SK-N-SH (cell line): ENCODE data around the gene HYAL1. TPM values are rescaled to one million over a fixed set of nuclear protein-coding genes. Genes with fewer than 3 reads are reported as not detected.
A peak's percentile ranks its signal among the peaks of the same experiment; 100 is the strongest.

Source experiments
- CTCF ChIA-PET: fragments of 300-600, 350-600 bp; formaldehyde crosslinking; extraction: SDS; loops from one replicate; lab custom pipeline; 2021; lab: Yijun Ruan, JAX
- POLR2A ChIA-PET: fragments of 350-600 bp; sonication (Branson Sonifier 250); formaldehyde crosslinking; extraction: SDS; loops from one replicate; lab custom pipeline; 2020; ENCODE audit warnings: antibody characterized with exemption, inconsistent platforms; lab: Yijun Ruan, JAX
- DNase-seq: peaks from one replicate; pipeline ENCODE4 v3.0.0; 2012
- H2AFZ ChIP-seq: fragments of 200-600 bp; sonication (generic); 2 replicates; pipeline ENCODE4 v1.8.1; 2016; ENCODE audit warnings: antibody characterized with exemption, mild to moderate bottlenecking, low read depth
- H3F3A ChIP-seq: fragments of 200-600 bp; sonication (generic); replicated peaks from 2 replicates; pipeline ENCODE3; 2016; ENCODE audit warnings: antibody characterized with exemption, mild to moderate bottlenecking; ENCODE audit not compliant: insufficient read depth
- H3K27ac ChIP-seq, 2 experiments: fragments of 200-500 bp in 1 of 2; fragments of 200-600 bp in 1 of 2; sonication (Bioruptor generic) in 1 of 2; sonication (generic), shearing (Covaris generic) in 1 of 2; 2 replicates each; pipeline versions ENCODE4 v1.5.1 to v1.6.1; 2014 to 2016; ENCODE audit warnings: low read depth in 2 of 2, inconsistent platforms in 1 of 2, low read length in 1 of 2, mild to moderate bottlenecking in 1 of 2, mixed read lengths in 1 of 2
- H3K27me3 ChIP-seq: fragments of 200-600 bp; sonication (generic), shearing (Covaris generic); 2 replicates; pipeline ENCODE4 v1.6.1; 2016; ENCODE audit warnings: mixed run types; ENCODE audit not compliant: insufficient read depth
- H3K36me3 ChIP-seq, 2 experiments: fragments of 200-500 bp in 1 of 2; fragments of 200-600 bp in 1 of 2; sonication (Bioruptor generic) in 1 of 2; sonication (generic) in 1 of 2; replicated peaks in 1 of 2; 2 replicates each; pipeline versions ENCODE3 to v1.5.1; 2014 to 2016; ENCODE audit warnings: low read length in 1 of 2, mild to moderate bottlenecking in 1 of 2; ENCODE audit not compliant: insufficient read depth in 2 of 2, control insufficient read depth in 1 of 2
- H3K4me1 ChIP-seq, 2 experiments: fragments of 200-500 bp in 1 of 2; fragments of 200-600 bp in 1 of 2; sonication (Bioruptor generic) in 1 of 2; sonication (generic), shearing (Covaris generic) in 1 of 2; 2 replicates each; pipeline versions ENCODE4 v1.5.1 to v1.6.1; 2014 to 2016; ENCODE audit warnings: low read depth in 1 of 2, low read length in 1 of 2, mixed run types in 1 of 2; ENCODE audit not compliant: insufficient read depth in 2 of 2, control insufficient read depth in 1 of 2
- H3K4me2 ChIP-seq: fragments of 200-600 bp; sonication (generic), shearing (Covaris generic); 2 replicates; pipeline ENCODE4 v1.6.1; 2017; ENCODE audit warnings: mixed run types
- H3K4me3 ChIP-seq, 2 experiments: fragments of 200-500 bp in 1 of 2; fragments of 200-600 bp in 1 of 2; sonication (Bioruptor generic) in 1 of 2; sonication (generic), shearing (Covaris generic) in 1 of 2; 2 replicates each; pipeline versions ENCODE4 v1.5.1 to v1.8.1; 2014 to 2016; ENCODE audit warnings: low read depth in 2 of 2, inconsistent platforms in 1 of 2, low read length in 1 of 2, mild to moderate bottlenecking in 1 of 2, mixed read lengths in 1 of 2, moderate library complexity in 1 of 2
- H3K79me2 ChIP-seq: fragments of 200-600 bp; sonication (generic); 2 replicates; pipeline ENCODE4 v1.8.1; 2017; ENCODE audit warnings: mild to moderate bottlenecking; ENCODE audit not compliant: insufficient read depth
- H3K9ac ChIP-seq: fragments of 200-600 bp; sonication (generic); 2 replicates; pipeline ENCODE4 v1.6.1; 2017; ENCODE audit warnings: mixed run types
- H3K9me2 ChIP-seq: fragments of 200-600 bp; sonication (generic); 2 replicates; pipeline ENCODE4 v1.6.1; 2017; ENCODE audit warnings: mixed run types
- H3K9me3 ChIP-seq: fragments of 200-600 bp; sonication (generic); 2 replicates; pipeline ENCODE4 v1.6.1; 2017; ENCODE audit warnings: mixed run types, mild to moderate bottlenecking, moderate library complexity
- H4K20me1 ChIP-seq: fragments of 200-600 bp; sonication (generic); 2 replicates; pipeline ENCODE4 v1.6.1; 2017; ENCODE audit warnings: mild to moderate bottlenecking, mixed run types; ENCODE audit not compliant: insufficient read depth
- ELF1 ChIP-seq: IDR thresholded peaks from 2 replicates; pipeline ENCODE4 v1.4.0; 2012
- EZH2phosphoT487 ChIP-seq: fragments of 200-600 bp; sonication (generic); IDR thresholded peaks from 2 replicates; pipeline ENCODE4 v1.6.1; 2017; ENCODE audit warnings: low read depth, mixed run types, mild to moderate bottlenecking, antibody characterized with exemption, moderate library complexity, borderline replicate concordance
- MAX ChIP-seq: IDR thresholded peaks from 2 replicates; pipeline ENCODE4 v1.4.0; 2012; ENCODE audit warnings: low read depth
- RAD21 ChIP-seq: IDR thresholded peaks from 2 replicates; pipeline ENCODE4 v1.6.1; 2012; ENCODE audit warnings: mild to moderate bottlenecking, low read length
- REST ChIP-seq: IDR thresholded peaks from 2 replicates; pipeline ENCODE4 v1.6.1; 2012; ENCODE audit warnings: mild to moderate bottlenecking, low read depth, low read length, moderate library complexity
- ZBTB33 ChIP-seq: IDR thresholded peaks from 2 replicates; pipeline ENCODE4 v1.4.0; 2012; ENCODE audit warnings: low read depth, borderline replicate concordance
- WGBS: methylation state at CpG from one replicate; pipeline ENCODE4 v1.1.6; 2017; ENCODE audit warnings: low lambda C conversion rate; 5-methylcytosine and 5-hydroxymethylcytosine counted together
- polyA plus RNA-seq, 3 experiments: library from polyadenylated mRNA; depleted of rRNA; stranded (reverse); fragments of >200 nt; gene quantifications; 2 replicates each; pipeline ENCODE4 v1.2.3, GENCODE V29; 2012
- TF ChIP-seq, protein P1 (sequence below): fragments of 200-600 bp; sonication (generic); IDR thresholded peaks from 2 replicates; pipeline ENCODE4 v1.6.1; 2017; ENCODE audit warnings: antibody characterized with exemption, mild to moderate bottlenecking, moderate library complexity

The HYAL1 gene
- polyA plus RNA-seq, 1 of the 3 experiments (the other 2 are of a cell fraction) = 0.30 TPM

GRCh38 chr3:50270422-50271224 is 32.8 kb downstream of the HYAL1 start:
- Histone ChIP-seq H3F3A (peaks cover 18% of the 10 kb centered on the region), H3K4me3 (no peak overlapping the region), H4K20me1 (no peaks in the 10 kb centered on the region), H3K79me2 (no peaks in the 10 kb centered on the region), H2AFZ (no peak overlapping the region), H3K9me2 (no peaks in the 10 kb centered on the region), H3K4me1 (peaks cover 11 to 26% of the 10 kb centered on the region in 2 experiments; a peak in 2 of 4 replicates), H3K9ac (no peak overlapping the region), H3K9me3 (no peaks in the 10 kb centered on the region), H3K27me3 (0 out of 2 replicates have a peak, but pooled peaks cover 14% of the 10 kb centered on the region), H3K4me2 (peak overlapping the region; percentile 45; the same call in 1 of the 2 replicates), H3K27ac (no peak overlapping the region), H3K36me3 (no peaks in the 10 kb centered on the region)
- no peak for DNase-seq
- TF ChIP-seq ZBTB33 (no peak), MAX (no peak), EZH2phosphoT487 (no peak), ELF1 (no peak), REST (no peak), RAD21 (no peak)
- TF ChIP-seq, protein P1, sequence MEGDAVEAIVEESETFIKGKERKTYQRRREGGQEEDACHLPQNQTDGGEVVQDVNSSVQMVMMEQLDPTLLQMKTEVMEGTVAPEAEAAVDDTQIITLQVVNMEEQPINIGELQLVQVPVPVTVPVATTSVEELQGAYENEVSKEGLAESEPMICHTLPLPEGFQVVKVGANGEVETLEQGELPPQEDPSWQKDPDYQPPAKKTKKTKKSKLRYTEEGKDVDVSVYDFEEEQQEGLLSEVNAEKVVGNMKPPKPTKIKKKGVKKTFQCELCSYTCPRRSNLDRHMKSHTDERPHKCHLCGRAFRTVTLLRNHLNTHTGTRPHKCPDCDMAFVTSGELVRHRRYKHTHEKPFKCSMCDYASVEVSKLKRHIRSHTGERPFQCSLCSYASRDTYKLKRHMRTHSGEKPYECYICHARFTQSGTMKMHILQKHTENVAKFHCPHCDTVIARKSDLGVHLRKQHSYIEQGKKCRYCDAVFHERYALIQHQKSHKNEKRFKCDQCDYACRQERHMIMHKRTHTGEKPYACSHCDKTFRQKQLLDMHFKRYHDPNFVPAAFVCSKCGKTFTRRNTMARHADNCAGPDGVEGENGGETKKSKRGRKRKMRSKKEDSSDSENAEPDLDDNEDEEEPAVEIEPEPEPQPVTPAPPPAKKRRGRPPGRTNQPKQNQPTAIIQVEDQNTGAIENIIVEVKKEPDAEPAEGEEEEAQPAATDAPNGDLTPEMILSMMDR = no peak
- CTCF ChIA-PET = interaction anchor here (0.8 to 12.2 kb wide), 8 partner anchors 11 to 157 kb away, joined by 3 to 206 read pairs (median 12); partner anchors contain the start of gene GNAT1
- POLR2A ChIA-PET = no interaction called here
- WGBS = 74% methylated on average over 8 of the region's 19 CpGs
